Activated T-cell treated with anti-CD3 and anti-CD28 coated beads, Interleukin-2, amount 50 U/mL, for 72 hours (primary cell): ENCODE measurements around the gene MINDY3. TPM values are rescaled to one million over a fixed set of nuclear protein-coding genes. Genes with fewer than 3 reads are reported as not detected.
"Not testable (repeated sequence)": the region's sequence is repeated elsewhere in the genome, so short reads cannot be mapped to it uniquely, and the experiment has no call there.

Experiments
- ATAC-seq, 2 donors: fragments of 150-1000 bp; cut with Tn5 transposase; replicated peaks in 1 of 2; 2 replicates each; pipeline ENCODE4 v1.10.0; 2021; ENCODE audit warnings: moderate library complexity in 2 of 2, mild to moderate bottlenecking in 1 of 2
- DNase-seq, 2 donors: peaks; one replicate each; pipeline ENCODE4 v3.0.0; 2021 to 2022; ENCODE audit warnings: mixed read lengths in 1 of 2
- H3K27ac Mint-ChIP-seq: one replicate; pipeline ENCODE4 v1.8.0; 2022; ENCODE audit warnings: mild to moderate bottlenecking, moderate library complexity, mixed read lengths
- H3K27me3 Mint-ChIP-seq: one replicate; pipeline ENCODE4 v1.8.0; 2022; ENCODE audit warnings: low read depth, mixed read lengths
- H3K36me3 Mint-ChIP-seq, 2 donors: one replicate each; pipeline ENCODE4 v1.8.0; 2022; ENCODE audit warnings: mixed read lengths in 2 of 2, mild to moderate bottlenecking in 1 of 2; ENCODE audit not compliant: insufficient read depth in 2 of 2
- H3K4me1 Mint-ChIP-seq: one replicate; pipeline ENCODE4 v1.8.0; 2022; ENCODE audit warnings: low read depth, mixed read lengths
- H3K4me3 Mint-ChIP-seq, 2 donors: one replicate each; pipeline ENCODE4 v1.8.0; 2022; ENCODE audit warnings: mild to moderate bottlenecking in 2 of 2, mixed read lengths in 2 of 2, moderate library complexity in 2 of 2
- H3K9me3 Mint-ChIP-seq, 2 donors: one replicate each; pipeline ENCODE4 v1.8.0; 2022; ENCODE audit warnings: mixed read lengths in 2 of 2
- total RNA-seq, 2 donors: library from RNA; stranded (reverse); gene quantifications; one replicate each; pipeline ENCODE4 v1.2.3, GENCODE V29; 2022

MINDY3 gene
- total RNA-seq, 2 donors from 2014 or later: 13.8 to 19.4 TPM

DNA sequence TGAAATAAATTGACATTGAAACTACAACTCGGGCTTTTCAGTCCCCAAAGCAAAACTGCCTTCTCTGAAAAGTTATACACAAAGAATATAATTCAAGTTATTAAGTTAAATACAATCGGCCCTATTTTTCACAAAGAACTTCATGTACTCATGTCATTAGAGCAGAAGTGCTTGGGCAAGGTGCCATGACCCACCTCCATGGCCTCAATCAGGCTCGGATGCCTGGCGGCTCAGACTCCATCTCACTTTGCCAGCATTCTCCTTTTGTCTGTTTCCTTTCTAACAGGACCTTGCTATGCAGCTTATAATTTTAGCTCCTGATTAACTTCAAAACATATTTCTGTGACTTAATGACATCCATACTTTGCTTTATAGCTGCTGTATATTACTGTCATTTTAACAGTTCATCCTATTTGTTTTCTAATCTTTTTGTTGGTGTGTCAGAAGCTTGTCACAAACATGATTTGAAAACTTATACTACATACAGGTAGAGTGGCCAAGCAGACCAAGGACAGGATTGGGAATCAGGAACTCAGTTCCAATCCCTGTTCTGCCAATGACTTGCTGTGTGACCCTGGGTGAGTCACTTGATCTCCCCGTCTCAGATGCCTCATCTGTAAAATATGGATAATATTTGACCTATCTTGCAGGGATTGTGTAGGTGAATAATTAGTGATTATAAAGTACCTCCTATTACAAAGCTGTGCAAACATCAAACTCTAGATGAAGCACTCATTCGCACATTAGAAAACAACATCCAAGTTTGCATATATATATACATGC, 79.8 kb downstream of the MINDY3 start:
- Mint-ChIP-seq H3K4me1 (no peaks in the 10 kb centered on the region), H3K9me3 (peaks cover 0 to 2% of the 10 kb centered on the region in 2 donors), H3K27ac (no peak overlapping the region), H3K36me3 (peaks cover 18 to 40% of the 10 kb centered on the region in 2 donors), H3K4me3 (no peak overlapping the region), H3K27me3 (no peaks in the 10 kb centered on the region)
- no peak for ATAC-seq
- no peak for DNase-seq

DNA sequence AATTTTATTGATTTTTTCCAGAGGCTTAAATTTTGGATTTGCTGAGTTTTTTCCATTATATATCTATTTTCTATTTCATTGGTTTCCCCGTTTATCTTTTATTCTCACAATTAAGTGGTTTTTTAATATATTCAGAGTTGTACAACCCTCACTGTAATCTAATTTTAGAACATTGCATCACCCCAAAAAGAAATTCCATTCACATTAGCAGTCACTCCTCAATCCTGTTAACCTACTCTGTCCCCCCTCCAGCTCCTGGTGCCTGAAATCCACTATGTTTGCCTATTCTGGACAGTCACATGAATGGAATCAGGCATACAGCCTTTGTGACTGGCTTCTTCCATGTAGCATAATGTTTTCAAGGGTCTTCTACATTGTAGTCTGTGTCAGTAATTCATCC, 84.8 kb downstream of the MINDY3 start:
- peaks cover 8 to 29% of the 10 kb centered on the region in 2 donors for H3K36me3 Mint-ChIP-seq
- no peak for DNase-seq

DNA sequence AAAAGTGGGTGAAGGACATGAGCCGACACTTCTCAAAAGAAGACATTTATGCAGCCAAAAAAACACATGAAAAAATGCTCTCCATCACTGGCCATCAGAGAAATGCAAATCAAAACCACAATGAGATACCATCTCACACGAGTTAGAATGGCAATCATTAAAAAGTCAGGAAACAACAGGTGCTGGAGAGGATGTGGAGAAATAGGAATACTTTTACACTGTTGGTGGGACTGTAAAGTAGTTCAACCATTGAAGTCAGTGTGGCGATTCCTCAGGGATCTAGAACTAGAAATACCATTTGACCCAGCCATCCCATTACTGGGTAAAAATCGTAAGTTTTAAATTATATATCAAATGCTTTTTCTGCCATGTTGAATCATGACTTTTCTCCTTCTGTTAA, 85.8 kb downstream of the MINDY3 start:
- not testable (repeated sequence) for H3K27ac Mint-ChIP-seq, DNase-seq, H3K27me3 Mint-ChIP-seq, H3K4me1 Mint-ChIP-seq, ATAC-seq, H3K9me3 Mint-ChIP-seq, H3K4me3 Mint-ChIP-seq
- peaks cover 8 to 28% of the 10 kb centered on the region in 2 donors for H3K36me3 Mint-ChIP-seq

More for the DNA sequence above, 84.8 kb downstream of the MINDY3 start:
- H3K27ac Mint-ChIP-seq: no peak overlapping the region
- H3K4me1 Mint-ChIP-seq: no peaks in the 10 kb centered on the region
- H3K9me3 Mint-ChIP-seq: peaks cover 2 to 3% of the 10 kb centered on the region in 2 donors
- no peak overlapping the region for H3K4me3 Mint-ChIP-seq
- no peaks in the 10 kb centered on the region for H3K27me3 Mint-ChIP-seq
- no peak for ATAC-seq

- DNase-seq (no peak), ATAC-seq (no peak)
- Mint-ChIP-seq H3K4me1 (no peaks in the 10 kb centered on the region), H3K4me3 (no peak overlapping the region), H3K27me3 (no peaks in the 10 kb centered on the region), H3K27ac (no peak overlapping the region), H3K9me3 (peaks cover 5 to 7% of the 10 kb centered on the region in 2 donors), H3K36me3 (peaks cover 2 to 4% of the 10 kb centered on the region in 2 donors)
Measured at GRCh38 chr10:15764892-15765454, 95.3 kb downstream of the MINDY3 start.

- DNase-seq: no peak
- no peak overlapping the region for H3K27ac Mint-ChIP-seq
- peaks cover 5 to 7% of the 10 kb centered on the region in 2 donors for H3K9me3 Mint-ChIP-seq
- H3K4me1 Mint-ChIP-seq: no peaks in the 10 kb centered on the region
- peaks cover 14% of the 10 kb centered on the region for H3K27me3 Mint-ChIP-seq
- H3K4me3 Mint-ChIP-seq: no peak overlapping the region
- ATAC-seq: no peak
- H3K36me3 Mint-ChIP-seq: peaks cover 2 to 6% of the 10 kb centered on the region in 2 donors
Measured at GRCh38 chr10:15763006-15763405, 97.3 kb downstream of the MINDY3 start.

- H3K36me3 Mint-ChIP-seq, H3K9me3 Mint-ChIP-seq, H3K4me1 Mint-ChIP-seq, DNase-seq, H3K27ac Mint-ChIP-seq, ATAC-seq, H3K4me3 Mint-ChIP-seq: not testable (repeated sequence)
- H3K27me3 Mint-ChIP-seq: peaks cover 14% of the 10 kb centered on the region
Measured at GRCh38 chr10:15762239-15762638, 98.1 kb downstream of the MINDY3 start.

DNA sequence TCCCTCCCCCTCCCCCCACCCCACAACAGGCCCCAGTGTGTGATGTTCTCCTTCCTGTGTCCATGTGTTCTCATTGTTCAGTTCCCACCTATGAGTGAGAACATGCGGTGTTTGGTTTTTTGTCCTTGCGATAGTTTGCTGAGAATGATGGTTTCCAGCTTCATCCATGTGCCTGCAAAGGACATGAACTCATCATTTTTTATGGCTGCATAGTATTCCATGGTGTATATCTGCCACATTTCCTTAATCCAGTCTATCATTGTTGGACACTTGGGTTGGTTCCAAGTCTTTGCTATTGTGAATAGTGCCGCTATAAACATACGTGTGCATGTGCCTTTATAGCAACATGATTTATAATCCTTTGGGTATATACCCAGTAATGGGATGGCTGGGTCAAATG, 99.1 kb downstream of the MINDY3 start:
- ATAC-seq, H3K36me3 Mint-ChIP-seq, H3K4me1 Mint-ChIP-seq, H3K27ac Mint-ChIP-seq, DNase-seq, H3K9me3 Mint-ChIP-seq, H3K4me3 Mint-ChIP-seq: not testable (repeated sequence)
- peaks cover 20% of the 10 kb centered on the region for H3K27me3 Mint-ChIP-seq

DNA sequence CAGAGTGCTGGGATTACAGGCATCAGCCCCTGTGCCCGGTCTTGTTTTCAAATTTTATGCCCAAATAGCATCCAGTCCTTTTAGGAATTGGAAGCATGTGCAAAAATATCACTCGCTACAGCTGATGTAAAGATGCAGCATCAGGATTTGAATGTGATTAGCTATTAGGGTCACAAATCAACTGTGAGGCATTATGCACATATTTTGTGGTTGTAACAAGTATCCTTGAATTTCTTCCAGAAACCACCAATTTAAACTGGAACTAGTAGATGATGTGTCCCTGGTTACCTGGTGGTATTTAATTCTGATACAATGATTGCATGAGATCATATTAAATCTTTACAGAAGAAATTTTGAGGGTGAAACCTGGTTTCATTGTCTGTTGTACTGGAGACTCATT, 99.6 kb downstream of the MINDY3 start:
- ATAC-seq: no peak
- H3K4me3 Mint-ChIP-seq: no peak overlapping the region
- H3K36me3 Mint-ChIP-seq: peaks cover 2 to 6% of the 10 kb centered on the region in 2 donors
- peaks cover 3 to 7% of the 10 kb centered on the region in 2 donors for H3K9me3 Mint-ChIP-seq
- no peaks in the 10 kb centered on the region for H3K4me1 Mint-ChIP-seq
- no peak overlapping the region for H3K27ac Mint-ChIP-seq
- no peak for DNase-seq
- peaks cover 20% of the 10 kb centered on the region for H3K27me3 Mint-ChIP-seq

DNA sequence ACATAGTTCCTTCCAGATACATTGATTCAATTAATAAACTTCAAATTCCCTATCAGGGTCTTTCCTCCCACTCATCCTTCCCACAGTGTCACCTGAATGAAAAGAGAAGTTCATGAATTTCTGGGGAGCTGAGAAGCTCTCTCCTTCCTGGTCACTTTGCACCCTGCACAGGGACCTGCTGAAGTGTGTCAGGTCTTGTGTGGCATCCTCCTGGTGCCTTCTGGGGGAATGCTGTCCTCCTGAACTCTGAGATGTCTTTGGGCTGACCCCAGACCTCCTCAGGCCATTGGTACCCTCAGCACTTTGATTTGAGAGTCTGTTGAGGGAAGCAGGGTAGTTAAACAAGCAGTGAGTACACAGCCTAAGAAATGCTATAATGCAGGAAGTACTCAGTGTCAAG, 101.0 kb downstream of the MINDY3 start:
- Mint-ChIP-seq H3K36me3 (peaks cover 2% of the 10 kb centered on the region in 2 donors), H3K9me3 (peaks cover 1% of the 10 kb centered on the region in 2 donors), H3K27ac (no peak overlapping the region), H3K4me3 (no peak overlapping the region), H3K4me1 (no peaks in the 10 kb centered on the region), H3K27me3 (peaks cover 20% of the 10 kb centered on the region)
- DNase-seq: no peak
- no peak for ATAC-seq

DNA sequence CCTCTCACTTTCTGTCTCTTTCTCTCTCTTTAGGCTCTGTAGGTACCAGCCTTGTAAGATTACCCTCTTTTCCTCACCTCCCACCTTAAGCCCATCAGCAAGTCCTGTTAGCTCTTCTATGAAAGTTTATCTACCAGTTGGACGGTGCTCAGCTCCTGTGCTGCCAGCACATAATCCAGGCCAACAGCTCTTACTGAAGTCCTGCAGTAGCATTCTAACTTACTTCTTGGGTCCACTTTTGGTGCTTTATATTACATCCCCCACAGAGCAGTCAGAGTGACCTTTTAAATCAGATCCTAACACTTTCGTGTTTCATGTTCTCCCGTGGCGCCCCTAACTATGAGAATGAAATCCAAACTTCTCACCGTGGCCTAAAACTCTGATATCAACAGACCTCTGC, 101.7 kb downstream of the MINDY3 start:
- DNase-seq (no peak), ATAC-seq (no peak)
- Mint-ChIP-seq H3K36me3 (peaks cover 2% of the 10 kb centered on the region in 2 donors), H3K27ac (no peak overlapping the region), H3K4me3 (no peak overlapping the region), H3K4me1 (no peaks in the 10 kb centered on the region), H3K9me3 (peaks cover 0 to 1% of the 10 kb centered on the region in 2 donors), H3K27me3 (peaks cover 20% of the 10 kb centered on the region)

DNA sequence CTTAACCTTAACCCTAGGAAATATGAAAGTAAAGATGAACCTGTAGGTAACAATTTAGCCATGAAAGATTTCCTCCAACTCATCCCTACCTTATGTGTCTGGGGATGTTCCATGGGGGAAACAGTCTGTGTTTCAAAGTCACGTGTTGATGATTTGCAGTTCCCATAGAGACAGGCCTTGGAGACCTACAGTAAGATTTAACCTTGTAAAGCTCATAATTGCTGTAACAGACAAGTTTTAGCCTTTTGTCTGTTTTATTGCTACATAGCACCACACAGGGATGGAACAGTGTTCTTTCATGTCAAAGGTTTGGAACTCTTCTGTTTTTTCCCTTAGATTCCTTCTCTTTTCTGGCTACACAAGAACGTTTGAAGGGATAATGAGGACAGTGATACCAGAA, 105.4 kb downstream of the MINDY3 start:
- peaks cover 30% of the 10 kb centered on the region for H3K27me3 Mint-ChIP-seq

DNA sequence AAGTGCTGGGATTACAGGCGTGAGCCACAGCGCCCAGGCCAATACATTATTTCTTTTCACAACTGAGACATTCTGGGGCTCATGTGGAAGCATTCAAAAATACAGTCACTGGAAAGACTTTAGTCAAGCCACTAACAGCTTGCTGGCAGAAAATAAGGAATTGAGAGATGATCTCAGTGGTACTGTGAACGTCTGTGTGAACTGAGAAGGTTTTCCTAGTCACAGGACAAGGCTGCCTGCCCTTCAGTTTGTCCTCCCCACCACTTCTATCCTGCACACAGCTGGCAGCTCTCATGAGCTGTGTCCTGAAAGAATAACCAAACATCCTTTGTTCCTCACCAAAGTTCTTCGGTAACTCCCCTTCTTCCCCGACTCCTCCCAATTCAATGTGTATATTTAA, 109.3 kb downstream of the MINDY3 start:
- peaks cover 10% of the 10 kb centered on the region for H3K27me3 Mint-ChIP-seq
- no peaks in the 10 kb centered on the region for H3K9me3 Mint-ChIP-seq
- DNase-seq: no peak
- H3K36me3 Mint-ChIP-seq: no peaks in the 10 kb centered on the region
- H3K27ac Mint-ChIP-seq: no peak overlapping the region
- H3K4me1 Mint-ChIP-seq: no peaks in the 10 kb centered on the region
- ATAC-seq: no peak
- H3K4me3 Mint-ChIP-seq: no peak overlapping the region

More for the DNA sequence above, 105.4 kb downstream of the MINDY3 start:
- Mint-ChIP-seq H3K4me1 (no peaks in the 10 kb centered on the region), H3K36me3 (peaks cover 0 to 2% of the 10 kb centered on the region in 2 donors), H3K4me3 (no peak overlapping the region), H3K9me3 (no peaks in the 10 kb centered on the region), H3K27ac (no peak overlapping the region)
- DNase-seq (no peak), ATAC-seq (no peak)

DNA sequence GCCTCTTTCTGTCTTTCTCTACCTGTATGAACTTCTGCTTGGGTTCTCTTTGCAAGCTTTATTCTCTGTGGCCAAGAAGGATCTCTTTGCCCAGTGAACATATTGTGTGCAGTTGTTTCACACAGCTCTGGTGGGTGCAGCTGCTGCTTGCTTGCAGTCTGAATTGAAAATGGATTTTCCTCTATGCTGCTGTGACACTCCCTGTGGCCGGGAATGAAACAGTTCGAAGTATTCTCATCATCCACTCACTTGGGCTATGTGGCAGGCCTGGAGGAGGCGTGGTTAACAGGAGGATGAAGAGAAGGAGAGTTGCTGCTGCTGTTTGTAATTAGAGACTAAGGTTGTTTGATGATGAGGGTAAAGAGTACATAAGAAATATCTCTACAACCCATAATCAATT, 112.2 kb downstream of the MINDY3 start:
- Mint-ChIP-seq H3K9me3 (no peaks in the 10 kb centered on the region), H3K4me1 (no peaks in the 10 kb centered on the region), H3K27me3 (peaks cover 10% of the 10 kb centered on the region), H3K4me3 (no peak overlapping the region), H3K27ac (no peak overlapping the region), H3K36me3 (no peaks in the 10 kb centered on the region)
- ATAC-seq (no peak), DNase-seq (no peak)
